ENCODE data around the gene MCTP1.

GRCh38 chr5:95066048-95066447 is 218.8 kb downstream of the MCTP1 start:
- TF ChIP-seq GATA3 (IDR thresholded peaks at IDR 0.05; ENCODE audit: low read depth, low read length), result no peak
- TF ChIP-seq GATA2 (IDR thresholded peaks at IDR 0.05; ENCODE audit: low read depth, low read length), result no peak
